ENCODE results near the gene CCDC50.

Gene CCDC50

DNA sequence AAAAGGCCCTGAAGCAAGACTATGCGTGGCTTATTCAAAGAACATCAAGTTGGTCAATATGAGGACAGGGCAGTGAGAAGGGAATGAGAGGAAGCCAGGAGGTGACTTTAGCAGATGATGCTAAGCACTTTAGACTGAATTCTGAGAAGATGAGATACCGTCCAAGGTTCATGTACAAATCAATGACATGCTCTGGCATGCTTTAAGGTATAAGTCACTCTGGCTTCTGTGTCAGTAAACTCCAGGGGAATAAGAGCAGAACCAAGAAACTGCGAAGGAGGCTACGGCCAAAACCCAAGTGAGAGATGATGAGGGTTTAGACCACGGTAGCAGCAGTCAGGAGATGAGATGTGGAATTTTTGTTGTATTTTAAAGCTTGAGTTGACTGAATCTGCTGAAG lies 8.9 kb upstream of the CCDC50 start:
- no peak for DNase-seq

DNA sequence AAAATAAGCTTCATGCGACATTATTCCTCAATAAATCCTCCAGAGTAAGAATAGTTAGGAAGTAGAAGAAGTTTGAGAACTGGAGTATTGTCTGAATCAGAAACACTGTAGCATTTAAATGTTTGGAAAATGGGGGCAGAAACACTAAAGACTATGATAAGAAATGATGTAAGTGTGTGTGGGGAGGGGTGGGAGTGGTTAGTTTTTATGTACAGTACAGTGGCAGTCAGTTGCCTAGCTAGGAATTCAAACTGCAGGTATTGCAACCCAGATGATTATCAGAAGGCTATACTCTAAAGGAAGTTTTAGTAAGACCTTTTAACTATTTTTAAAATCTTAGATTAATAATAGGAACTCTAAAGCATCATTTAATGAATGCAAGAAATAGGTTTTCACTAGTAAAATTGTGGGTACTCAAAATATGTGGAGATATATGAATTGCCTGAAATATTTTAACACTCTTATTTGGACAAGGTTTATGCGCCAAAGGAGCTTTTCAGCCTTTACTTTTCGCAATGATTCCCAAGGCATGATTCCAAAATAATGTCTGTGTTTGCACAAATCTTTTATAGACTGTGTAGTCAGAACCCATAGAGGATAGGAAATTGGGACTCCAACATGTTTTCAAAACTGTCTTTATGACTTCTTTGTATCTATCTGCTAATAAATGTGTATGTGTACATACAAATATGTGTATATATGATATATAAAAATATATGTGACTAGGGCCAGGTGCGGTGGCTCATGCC lies 8.0 kb upstream of the CCDC50 start:
- no peak for DNase-seq

DNA sequence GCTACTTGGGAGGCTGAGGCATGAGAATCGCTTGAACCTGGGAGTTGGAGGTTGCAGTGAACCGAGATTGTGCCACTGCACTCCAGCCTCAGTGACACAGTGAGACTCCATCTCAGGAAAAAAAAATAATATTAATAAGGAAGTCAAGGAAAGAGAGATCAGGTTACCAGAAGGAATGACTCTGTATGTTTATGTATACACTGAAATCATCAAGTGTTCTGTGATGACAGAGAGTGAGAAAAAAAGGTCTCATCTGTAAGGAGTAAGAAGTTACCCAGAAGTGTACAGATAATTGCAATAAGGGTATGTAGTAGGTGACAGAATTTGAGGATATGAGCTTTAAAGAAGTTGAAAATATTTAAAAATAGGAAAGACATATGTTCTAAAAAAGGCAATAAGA lies 4.3 kb upstream of the CCDC50 start:
- DNase-seq, result no peak

DNA sequence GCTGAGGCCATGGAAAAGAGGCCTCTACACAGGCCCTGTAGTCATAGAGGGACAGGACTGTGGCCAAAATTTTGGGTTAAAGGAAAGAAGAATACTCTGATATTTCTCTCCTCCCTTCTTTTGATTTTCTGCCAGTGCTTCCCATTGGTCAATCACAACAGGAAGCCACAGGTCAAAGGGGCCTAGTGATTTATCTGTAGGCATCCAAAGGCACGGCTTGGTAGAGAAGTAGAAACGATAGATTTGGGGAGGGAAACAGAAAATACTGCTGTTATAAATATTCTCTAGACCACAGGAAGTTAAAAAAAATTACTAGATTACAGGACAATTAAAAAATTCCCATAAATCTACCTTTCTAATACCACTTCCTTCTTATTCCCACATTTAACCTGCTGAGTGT lies 1.7 kb upstream of the CCDC50 start:
- DNase-seq, result no peak

DNA sequence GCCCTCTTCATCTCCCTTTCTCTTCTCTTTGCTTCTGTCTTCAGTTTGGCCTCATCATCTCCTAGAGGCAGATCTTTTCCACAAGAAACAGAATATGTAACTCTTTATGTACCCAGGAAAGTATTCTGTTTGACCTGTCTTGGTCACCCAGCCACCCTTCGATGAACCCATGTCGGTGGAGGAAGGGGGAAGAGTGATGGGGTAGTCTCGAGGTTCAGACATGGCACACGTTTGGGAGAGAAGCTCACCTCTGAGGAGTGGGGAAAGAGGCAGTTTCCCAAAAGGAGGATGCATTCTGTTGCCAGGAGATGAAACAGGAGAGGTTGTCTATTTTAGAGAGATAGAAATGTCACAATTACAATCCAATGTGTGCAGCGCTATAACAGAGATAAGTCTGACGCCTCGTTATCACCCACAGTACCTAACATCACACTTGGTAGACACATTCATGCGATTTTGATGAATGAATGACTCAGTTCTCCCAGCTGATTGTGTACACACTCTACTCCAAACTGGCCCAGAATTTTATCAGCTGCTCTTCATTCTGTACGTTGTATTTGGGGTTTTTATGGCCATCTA lies 722 bp upstream of the CCDC50 start:
- peak; percentile 34 for DNase-seq

DNA sequence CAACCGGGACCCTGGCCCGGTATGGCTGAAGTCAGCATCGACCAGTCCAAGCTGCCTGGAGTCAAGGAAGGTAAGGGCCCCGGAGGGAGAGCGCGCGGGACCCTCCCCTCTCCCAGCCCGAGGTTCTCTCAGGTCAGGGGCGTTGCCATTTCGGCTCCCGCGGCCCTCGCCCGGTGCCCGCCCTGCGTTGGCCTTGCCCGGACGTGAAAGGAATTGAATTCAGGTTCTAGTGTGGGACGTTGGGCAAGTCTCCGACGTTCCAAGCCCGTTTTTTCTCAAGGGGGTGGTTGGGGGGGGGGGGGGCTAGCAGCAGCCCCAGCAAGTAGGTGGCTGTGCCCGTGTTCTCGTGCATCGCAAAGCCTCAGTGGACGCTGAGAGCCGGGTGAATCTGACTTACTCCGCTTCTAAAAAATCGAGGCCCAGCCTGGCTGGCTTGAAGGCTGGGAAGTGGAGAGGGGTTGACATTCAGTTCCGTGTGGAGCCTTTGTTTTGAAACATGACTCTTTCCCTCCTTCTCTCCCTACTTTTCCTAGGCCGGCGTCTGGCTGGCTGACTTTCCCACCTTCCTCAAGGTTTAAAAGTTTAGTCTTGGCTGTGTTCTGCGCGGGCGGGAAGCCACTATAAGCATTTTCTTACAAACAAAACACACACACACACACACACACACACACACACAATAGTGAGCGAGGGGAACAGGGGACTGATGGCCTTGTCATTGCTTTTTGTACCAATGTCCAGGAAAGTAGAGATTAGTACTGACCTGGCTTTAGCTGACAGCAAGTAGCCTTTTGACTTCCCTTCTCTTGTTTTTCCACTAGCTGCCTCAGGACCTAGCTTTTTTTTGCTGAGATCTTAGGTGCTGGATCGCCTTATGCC lies 698 bp downstream of the CCDC50 start, which contains the start of gene UTS2B:
Gene UTS2B (minus strand): TSS at position 873 of the 876 bp plus-strand sequence. CDS start 48,337 bp downstream, outside the sequence.
- peak; percentile 53 for DNase-seq

DNA sequence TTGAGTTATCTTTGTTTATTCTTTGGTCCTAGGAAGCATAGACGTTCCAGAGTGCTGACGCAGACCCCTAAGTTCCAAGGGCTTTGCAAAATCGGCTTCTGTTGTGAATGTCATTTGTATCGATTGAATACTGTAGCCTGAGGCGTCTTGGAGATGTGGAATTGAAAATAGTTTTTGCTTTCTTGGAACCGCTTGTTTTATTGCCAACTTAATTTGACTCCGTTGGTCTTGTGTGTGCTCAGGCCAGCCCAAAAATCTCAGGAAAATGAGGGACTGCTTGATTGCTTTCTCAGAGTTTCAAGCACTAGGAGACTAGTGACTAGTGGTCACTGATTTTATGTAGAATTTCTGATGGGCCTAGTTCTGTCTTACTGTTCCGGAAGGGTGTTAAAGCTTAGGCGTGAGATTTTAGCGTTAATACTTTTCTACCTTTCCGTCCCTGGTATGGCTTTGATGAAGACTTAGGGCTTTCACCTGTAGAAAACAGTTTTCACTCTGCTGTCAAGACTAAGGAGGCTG lies 1.4 kb downstream of the CCDC50 start:
- DNase-seq, result no peak

- no peak for DNase-seq
These were observed 2.2 kb downstream of the CCDC50 start for GRCh38 chr3:191331388-191331787.

DNA sequence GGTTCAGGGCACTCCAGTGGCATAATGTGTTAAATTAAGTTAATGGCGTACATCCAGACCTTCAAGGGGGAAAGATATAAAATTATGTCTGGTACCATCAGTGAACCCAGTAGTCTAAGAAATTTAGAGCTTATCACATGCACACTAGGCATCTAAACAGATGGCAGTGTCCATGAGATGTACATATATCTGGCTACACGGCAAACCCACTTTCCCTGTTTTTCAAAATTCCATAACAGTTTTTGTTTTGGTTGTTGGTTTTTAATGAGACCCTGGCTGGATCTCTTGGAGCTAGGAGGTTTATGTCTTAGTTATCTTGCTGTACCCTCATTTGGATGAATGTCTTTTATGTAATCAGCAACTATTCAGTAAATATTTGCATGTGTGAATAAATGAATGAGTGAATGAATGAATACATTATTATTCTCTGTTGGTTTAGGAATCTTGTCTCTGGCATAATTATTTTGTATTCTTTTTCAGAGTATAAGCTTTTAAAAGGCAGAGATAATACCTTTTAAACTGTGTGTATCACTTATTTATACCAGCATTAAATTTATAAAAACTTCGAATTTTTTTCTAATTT lies 4.2 kb downstream of the CCDC50 start:
- DNase-seq, result no peak

- DNase-seq, result no peak
These were observed 5.2 kb downstream of the CCDC50 start for GRCh38 chr3:191334346-191334893.

- DNase-seq, result no peak
These were observed 7.6 kb downstream of the CCDC50 start for GRCh38 chr3:191336833-191337232.

- no peak for DNase-seq
These were observed 8.9 kb downstream of the CCDC50 start for GRCh38 chr3:191338177-191338488.

DNA sequence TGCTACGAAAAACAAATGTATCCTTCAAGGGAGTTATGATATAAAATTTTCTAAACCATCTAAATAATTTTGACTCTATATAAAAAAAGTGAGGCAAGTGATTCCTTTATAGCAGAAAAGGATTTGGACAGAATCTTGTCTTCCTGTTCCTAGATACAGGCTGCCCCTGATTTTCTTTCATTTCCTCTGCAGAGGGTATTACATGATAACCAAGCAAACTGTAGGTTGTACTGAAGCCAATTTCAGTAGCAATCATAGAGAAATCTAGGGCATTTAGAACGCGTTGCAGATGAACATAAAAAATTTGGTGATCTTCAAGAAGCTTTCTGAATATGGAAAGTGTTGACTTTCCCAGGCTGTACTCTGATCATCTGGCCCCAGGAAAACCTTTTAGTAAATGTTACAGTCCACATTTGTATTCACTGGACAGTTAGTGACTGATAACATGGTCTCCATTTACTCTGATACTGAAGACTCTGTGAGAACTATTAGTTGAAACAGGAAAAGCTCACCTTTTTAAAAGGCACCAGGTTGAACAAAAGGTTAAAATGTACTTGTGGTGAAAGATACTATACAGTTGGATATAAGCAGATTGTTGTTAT lies 10.2 kb downstream of the CCDC50 start:
- DNase-seq, result no peak

DNA sequence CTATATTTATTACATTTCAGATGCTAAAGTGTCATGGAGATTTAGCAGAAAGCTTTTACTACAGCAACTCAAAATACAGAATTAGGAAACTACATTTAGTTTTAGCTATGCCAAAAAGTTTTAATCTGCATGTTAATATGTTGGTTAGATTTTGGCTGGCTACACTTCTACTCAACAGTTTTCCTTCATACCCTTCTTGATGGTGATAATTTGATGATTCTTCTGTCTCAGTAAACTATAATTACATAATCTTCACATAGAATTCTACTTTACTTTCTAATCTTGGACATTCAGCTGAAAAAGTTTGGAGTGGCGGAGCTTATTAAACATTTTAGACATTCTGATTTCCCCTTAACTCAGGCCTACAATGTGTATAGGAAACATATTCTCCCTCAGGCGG lies 11.2 kb downstream of the CCDC50 start:
- DNase-seq, result no peak

GRCh38 chr3:191340966-191341365 lies 11.8 kb downstream of the CCDC50 start:
- DNase-seq, result no peak

DNA sequence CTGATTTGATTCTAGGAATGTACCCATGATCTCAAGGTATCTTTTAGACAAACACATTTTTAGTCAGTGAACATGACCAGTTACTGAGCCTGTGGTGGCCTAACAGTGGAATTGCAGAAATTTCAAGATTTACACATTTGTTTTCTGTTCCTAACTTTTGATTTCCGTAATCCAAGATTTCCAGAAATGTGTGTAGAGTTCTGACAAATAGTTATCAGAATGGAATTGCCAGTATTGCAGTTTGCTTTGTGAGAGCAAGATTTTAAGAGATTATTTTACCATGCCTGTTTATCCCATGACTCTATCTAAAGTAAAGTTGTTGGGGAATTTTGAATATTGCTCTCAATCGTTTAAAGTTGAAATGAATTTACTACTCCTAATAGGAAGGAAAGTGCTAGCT lies 12.8 kb downstream of the CCDC50 start:
- no peak for DNase-seq

DNA sequence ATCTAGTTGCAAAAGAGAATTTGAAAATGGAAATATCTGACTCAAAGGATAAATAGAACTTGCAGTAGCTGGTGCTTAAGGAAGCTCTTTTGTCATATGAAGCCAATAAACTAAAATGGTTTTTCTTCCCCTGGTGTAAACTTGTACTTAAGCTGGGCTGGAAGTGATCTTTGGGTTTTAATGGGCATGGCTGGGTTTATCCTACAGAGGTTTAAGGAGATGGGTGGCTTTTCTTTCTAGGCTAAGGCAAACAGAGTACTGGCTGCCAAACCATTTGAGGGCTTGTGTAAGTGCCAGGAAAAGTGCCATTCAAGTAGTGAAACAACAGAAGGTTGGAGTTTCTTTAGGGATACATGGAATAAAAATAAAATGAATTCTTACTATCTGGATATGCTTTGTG lies 13.2 kb downstream of the CCDC50 start:
- DNase-seq, result no peak

- no peak for DNase-seq
These were observed 13.9 kb downstream of the CCDC50 start for GRCh38 chr3:191343115-191343514.

GRCh38 chr3:191343913-191344312 lies 14.7 kb downstream of the CCDC50 start:
- no peak for DNase-seq

GRCh38 chr3:191345334-191345733 lies 16.1 kb downstream of the CCDC50 start:
- no peak for DNase-seq

DNA sequence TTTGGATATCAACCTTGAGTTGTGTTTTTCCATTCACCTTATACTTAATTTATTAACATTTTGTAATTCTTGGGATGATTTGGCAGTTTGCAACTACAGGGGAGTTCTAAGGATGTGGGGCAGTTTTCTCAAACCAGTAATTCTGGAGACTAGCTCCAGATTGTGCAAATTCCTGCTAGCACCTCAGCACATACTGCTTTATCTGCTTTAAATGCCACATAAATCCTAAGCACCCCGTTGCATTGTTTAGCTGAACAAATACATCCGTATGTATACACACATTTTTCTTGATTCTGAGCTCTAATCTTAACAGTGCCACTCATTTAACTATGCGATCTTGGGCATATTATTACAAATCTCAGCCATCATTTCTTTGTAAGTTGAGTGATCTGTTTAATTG lies 18.0 kb downstream of the CCDC50 start:
- DNase-seq, result no peak

DNA sequence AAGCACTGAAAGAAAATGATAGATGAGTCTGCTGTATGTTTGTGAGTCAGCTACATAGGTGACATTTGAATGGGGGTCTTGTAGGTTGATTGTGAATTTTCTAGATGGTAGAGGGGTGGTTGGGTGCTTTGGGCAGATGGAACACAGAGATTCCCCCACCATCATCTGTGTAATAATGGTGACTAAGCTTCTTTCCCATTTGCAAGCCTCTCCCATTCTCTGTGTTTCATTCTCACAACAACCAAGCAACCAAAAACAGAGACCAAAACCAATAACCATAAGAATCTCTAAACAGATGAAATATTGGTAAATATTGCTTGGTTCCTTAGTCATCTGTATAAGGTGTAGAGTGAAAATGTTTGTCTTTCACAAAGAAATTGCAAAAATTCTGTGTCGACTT lies 18.9 kb downstream of the CCDC50 start:
- no peak for DNase-seq
